Bronchial epithelial cell (primary cell): Measurements from ENCODE around the gene PLCH2. TPM values are rescaled to one million over a fixed set of nuclear protein-coding genes. Genes with fewer than 3 reads are reported as not detected.

Source experiments
- DNase-seq: peaks from one replicate; pipeline ENCODE4 v3.0.0-alpha.2; 2010; ENCODE audit warnings: low read depth
- FAIRE-seq: peaks from 2 replicates; lab custom pipeline; 2011; peaks lifted over from hg19 to GRCh38; lab: Jason Lieb, UNC
- H3K27me3 ChIP-seq: 2 replicates; pipeline ENCODE4 v1.5.1; 2011; ENCODE audit warnings: low read length; ENCODE audit not compliant: control insufficient read depth, insufficient read depth
- H3K36me3 ChIP-seq: 2 replicates; pipeline ENCODE4 v1.5.1; 2011; ENCODE audit warnings: low read length; ENCODE audit not compliant: control insufficient read depth, insufficient read depth
- H3K4me3 ChIP-seq: 2 replicates; pipeline ENCODE4 v1.5.1; 2011; ENCODE audit warnings: mild to moderate bottlenecking, low read depth, low read length, control low read depth
- total RNA-seq: library from RNA; depleted of rRNA; stranded (reverse); fragments of >200 nt; gene quantifications from 2 replicates; pipeline ENCODE4 v1.2.1, GENCODE V29; 2014
- TF ChIP-seq, protein P1 (sequence below): IDR thresholded peaks from 2 replicates; pipeline ENCODE4 v1.5.1; 2011; ENCODE audit warnings: mild to moderate bottlenecking, moderate library complexity, low read length, control low read depth, inconsistent platforms; ENCODE audit not compliant: insufficient read depth, severe bottlenecking

Gene PLCH2
- 64.2 and 93.2 TPM in 2 replicates for total RNA-seq

- Histone ChIP-seq H3K36me3 (peaks cover 31% of the 10 kb centered on the region), H3K27me3 (no peaks in the 10 kb centered on the region), H3K4me3 (no peak within 1 kb of the TSS)
- FAIRE-seq (no peak), DNase-seq (no peak)
- TF ChIP-seq, protein P1, sequence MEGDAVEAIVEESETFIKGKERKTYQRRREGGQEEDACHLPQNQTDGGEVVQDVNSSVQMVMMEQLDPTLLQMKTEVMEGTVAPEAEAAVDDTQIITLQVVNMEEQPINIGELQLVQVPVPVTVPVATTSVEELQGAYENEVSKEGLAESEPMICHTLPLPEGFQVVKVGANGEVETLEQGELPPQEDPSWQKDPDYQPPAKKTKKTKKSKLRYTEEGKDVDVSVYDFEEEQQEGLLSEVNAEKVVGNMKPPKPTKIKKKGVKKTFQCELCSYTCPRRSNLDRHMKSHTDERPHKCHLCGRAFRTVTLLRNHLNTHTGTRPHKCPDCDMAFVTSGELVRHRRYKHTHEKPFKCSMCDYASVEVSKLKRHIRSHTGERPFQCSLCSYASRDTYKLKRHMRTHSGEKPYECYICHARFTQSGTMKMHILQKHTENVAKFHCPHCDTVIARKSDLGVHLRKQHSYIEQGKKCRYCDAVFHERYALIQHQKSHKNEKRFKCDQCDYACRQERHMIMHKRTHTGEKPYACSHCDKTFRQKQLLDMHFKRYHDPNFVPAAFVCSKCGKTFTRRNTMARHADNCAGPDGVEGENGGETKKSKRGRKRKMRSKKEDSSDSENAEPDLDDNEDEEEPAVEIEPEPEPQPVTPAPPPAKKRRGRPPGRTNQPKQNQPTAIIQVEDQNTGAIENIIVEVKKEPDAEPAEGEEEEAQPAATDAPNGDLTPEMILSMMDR: no peak
Observed at GRCh38 chr1:2476061-2476999, at the start of gene PLCH2. PLCH2 (plus strand) TSS chr1:2476289; CDS start chr1:2476589, 300 bp downstream.

GRCh38 chr1:2426540-2426939 lies 49.5 kb upstream of the PLCH2 start:
- Histone ChIP-seq H3K27me3 (no peaks in the 10 kb centered on the region), H3K4me3 (no peak overlapping the region), H3K36me3 (peaks cover 11% of the 10 kb centered on the region)
- FAIRE-seq (no peak), DNase-seq (no peak)
- TF ChIP-seq, protein P1: no peak

GRCh38 chr1:2427051-2427450 lies 49.0 kb upstream of the PLCH2 start:
- DNase-seq: no peak
- no peak for FAIRE-seq
- TF ChIP-seq, protein P1: no peak
- no peak overlapping the region for H3K4me3 ChIP-seq
- no peaks in the 10 kb centered on the region for H3K27me3 ChIP-seq
- peaks cover 16% of the 10 kb centered on the region for H3K36me3 ChIP-seq

- no peak for DNase-seq
- Histone ChIP-seq H3K36me3 (peaks cover 25% of the 10 kb centered on the region), H3K27me3 (no peaks in the 10 kb centered on the region), H3K4me3 (no peak overlapping the region)
- TF ChIP-seq, protein P1: no peak
- no peak for FAIRE-seq
Observed at GRCh38 chr1:2427976-2428375, 48.1 kb upstream of the PLCH2 start.

DNA sequence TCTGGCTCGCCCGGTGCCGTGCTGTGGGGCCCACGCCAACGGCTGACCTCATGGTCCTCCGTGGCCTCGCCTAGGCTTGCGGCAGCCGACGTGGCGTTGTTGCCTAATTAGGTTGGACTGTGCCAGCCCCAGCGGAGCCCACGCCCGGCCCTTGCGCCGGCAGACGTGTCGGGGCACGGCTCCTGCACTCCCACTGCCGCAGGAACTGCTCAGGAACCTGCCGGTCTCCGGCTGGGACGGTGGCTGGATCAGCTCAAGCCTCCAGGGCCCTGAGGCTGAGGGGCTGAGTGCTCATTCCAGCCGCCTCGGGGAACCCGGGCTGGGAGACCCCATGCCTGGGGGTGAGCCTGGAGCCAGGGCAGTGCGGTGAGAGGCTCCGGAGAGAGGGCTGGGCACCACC lies 47.6 kb upstream of the PLCH2 start:
- peak overlapping the region; percentile 91 for H3K4me3 ChIP-seq
- FAIRE-seq: peak; percentile 86
- TF ChIP-seq, protein P1: no peak
- H3K27me3 ChIP-seq: no peaks in the 10 kb centered on the region
- peak; percentile 85 for DNase-seq
- H3K36me3 ChIP-seq: peaks cover 29% of the 10 kb centered on the region
